Measurements from ENCODE around the gene TRIM10. TPM values are rescaled to one million over a fixed set of nuclear protein-coding genes. Genes with fewer than 3 reads are reported as not detected.

TRIM10 gene, protein sequence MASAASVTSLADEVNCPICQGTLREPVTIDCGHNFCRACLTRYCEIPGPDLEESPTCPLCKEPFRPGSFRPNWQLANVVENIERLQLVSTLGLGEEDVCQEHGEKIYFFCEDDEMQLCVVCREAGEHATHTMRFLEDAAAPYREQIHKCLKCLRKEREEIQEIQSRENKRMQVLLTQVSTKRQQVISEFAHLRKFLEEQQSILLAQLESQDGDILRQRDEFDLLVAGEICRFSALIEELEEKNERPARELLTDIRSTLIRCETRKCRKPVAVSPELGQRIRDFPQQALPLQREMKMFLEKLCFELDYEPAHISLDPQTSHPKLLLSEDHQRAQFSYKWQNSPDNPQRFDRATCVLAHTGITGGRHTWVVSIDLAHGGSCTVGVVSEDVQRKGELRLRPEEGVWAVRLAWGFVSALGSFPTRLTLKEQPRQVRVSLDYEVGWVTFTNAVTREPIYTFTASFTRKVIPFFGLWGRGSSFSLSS
- 0.31 TPM in 1 of 2 replicates, not detected in the other for total RNA-seq (2014; rRNA removed; shearing (Covaris generic))
- polyA plus RNA-seq (2016; fragmentation: Nextera tagmentation; extraction: Ambion mirVana) = not detected in 2 replicates
- long read RNA-seq = 0 reads

DNA sequence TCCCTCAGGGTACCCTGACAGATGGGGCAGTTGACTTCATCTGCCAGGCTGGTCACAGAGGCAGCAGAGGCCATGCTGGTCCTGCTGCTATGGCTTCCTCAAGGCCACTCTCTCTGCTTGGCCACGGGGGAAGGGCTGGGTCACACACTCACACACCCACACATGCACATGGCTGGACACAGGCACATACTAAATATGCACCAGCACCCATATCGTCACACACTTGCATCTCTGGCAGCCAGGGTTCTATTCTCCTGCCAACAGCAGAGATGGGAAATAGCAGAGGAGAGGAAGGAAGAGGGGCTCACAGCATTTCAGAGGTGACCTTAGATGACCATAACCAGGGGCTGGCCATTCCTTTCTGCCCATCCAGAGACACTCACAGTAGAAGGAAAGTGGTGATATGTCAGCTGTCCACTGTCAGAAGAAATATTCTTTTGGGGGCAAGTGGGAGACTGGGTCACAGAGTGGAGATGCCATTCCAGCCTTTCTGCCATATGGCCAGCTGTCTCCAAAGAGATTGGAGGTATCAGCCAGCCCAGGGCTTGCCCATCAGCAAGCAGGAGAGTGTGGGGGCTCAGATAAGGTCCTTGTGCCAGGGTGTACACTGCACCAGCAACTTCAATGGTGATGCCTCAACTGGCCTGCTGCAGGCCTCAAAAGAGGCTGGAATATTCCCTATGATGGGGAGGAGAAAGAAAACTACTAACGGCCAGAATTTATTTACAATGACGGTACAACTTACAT, at the start of gene TRIM10:
TRIM10 (minus strand) TSS at position 427 of the 747 bp plus-strand sequence; CDS start at position 74, 353 bp downstream.
- H3K4me2 ChIP-seq = no peak within 1 kb of the TSS
- no peaks in the 10 kb centered on the region for H3K9me2 ChIP-seq (ENCODE audit: insufficient read depth)
- H3K27ac Mint-ChIP-seq = no peak within 1 kb of the TSS
- H3K4me3 ChIP-seq = no peak within 1 kb of the TSS
- H3K27ac ChIP-seq (ENCODE audit: low read depth) = no peak within 1 kb of the TSS
- H3F3A ChIP-seq (replicated peaks; ENCODE audit: low read depth) = no peaks in the 10 kb centered on the region
- DNase-seq (ENCODE audit: low spot score) (no peak), ATAC-seq (no peak)
- H3K79me2 ChIP-seq (replicated peaks; ENCODE audit: insufficient read depth) = no peaks in the 10 kb centered on the region
- no peaks in the 10 kb centered on the region for H3K36me3 Mint-ChIP-seq (ENCODE audit: low read depth)
- no peak for TF ChIP-seq ZNF462 (CRISPR knock-in tag; IDR thresholded peaks at IDR 0.05)
- TF ChIP-seq ETS1 (IDR thresholded peaks at IDR 0.05) = no peak
- no peak for TF ChIP-seq JUNB (IDR thresholded peaks at IDR 0.05; ENCODE audit: unreplicated experiment)
- TF ChIP-seq STAT1 (IDR thresholded peaks at IDR 0.05; ENCODE audit: unreplicated experiment) = no peak
- TF ChIP-seq ZNF114 (CRISPR knock-in tag; IDR thresholded peaks at IDR 0.05) = no peak
- TF ChIP-seq ZNF331 (CRISPR knock-in tag; IDR thresholded peaks at IDR 0.05; ENCODE audit: low read depth) = no peak
- no peak for TF ChIP-seq NANOG (IDR thresholded peaks at IDR 0.05; ENCODE audit: borderline replicate concordance)
- no peak for TF ChIP-seq EZH2 (IDR thresholded peaks at IDR 0.05; ENCODE audit: low read depth, unreplicated experiment)
- TF ChIP-seq EZH2phosphoT487 (IDR thresholded peaks at IDR 0.05; ENCODE audit: unreplicated experiment) = no peak
- no peaks in the 10 kb centered on the region for H3K4me1 ChIP-seq (ENCODE audit: insufficient read depth)
- no peaks in the 10 kb centered on the region for H3K36me3 ChIP-seq (ENCODE audit: insufficient read depth)
- no peaks in the 10 kb centered on the region for H4K20me1 ChIP-seq (replicated peaks; ENCODE audit: insufficient read depth)
- no peak within 1 kb of the TSS for H3K4me3 Mint-ChIP-seq
- H3K9me3 Mint-ChIP-seq = no peaks in the 10 kb centered on the region
- H3K27me3 ChIP-seq (ENCODE audit: insufficient read depth) = no peaks in the 10 kb centered on the region
- no peak within 1 kb of the TSS for H2AFZ ChIP-seq
- H3K27me3 Mint-ChIP-seq (ENCODE audit: insufficient read depth, low read depth, poor library complexity) = peaks cover 6% of the 10 kb centered on the region
- peaks cover 3% of the 10 kb centered on the region; the same call in 2 of the 3 replicates for H3K4me1 Mint-ChIP-seq

All from GM23338 (cell line).